ENCODE measurements around the gene NLRP2B.

DNA sequence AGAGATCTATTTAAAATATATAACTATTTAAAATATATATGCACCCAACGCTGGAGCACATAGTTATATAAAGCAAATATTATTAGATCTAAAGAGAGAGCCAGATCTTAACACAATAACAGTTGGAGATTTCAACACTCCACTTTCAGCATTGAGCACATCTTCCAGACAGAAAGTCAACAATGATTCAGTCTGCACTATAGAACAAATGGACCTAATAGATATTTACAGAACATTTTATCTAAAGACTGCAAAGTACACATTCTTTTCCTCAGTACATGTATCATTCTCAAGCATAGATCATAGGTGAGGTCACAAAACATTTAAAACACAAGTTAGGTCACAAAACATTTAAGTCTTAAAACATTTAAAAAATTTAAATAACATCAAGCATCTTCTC is 36.4 kb downstream of the NLRP2B start:
- TF ChIP-seq, protein P1, sequence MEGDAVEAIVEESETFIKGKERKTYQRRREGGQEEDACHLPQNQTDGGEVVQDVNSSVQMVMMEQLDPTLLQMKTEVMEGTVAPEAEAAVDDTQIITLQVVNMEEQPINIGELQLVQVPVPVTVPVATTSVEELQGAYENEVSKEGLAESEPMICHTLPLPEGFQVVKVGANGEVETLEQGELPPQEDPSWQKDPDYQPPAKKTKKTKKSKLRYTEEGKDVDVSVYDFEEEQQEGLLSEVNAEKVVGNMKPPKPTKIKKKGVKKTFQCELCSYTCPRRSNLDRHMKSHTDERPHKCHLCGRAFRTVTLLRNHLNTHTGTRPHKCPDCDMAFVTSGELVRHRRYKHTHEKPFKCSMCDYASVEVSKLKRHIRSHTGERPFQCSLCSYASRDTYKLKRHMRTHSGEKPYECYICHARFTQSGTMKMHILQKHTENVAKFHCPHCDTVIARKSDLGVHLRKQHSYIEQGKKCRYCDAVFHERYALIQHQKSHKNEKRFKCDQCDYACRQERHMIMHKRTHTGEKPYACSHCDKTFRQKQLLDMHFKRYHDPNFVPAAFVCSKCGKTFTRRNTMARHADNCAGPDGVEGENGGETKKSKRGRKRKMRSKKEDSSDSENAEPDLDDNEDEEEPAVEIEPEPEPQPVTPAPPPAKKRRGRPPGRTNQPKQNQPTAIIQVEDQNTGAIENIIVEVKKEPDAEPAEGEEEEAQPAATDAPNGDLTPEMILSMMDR (IDR thresholded peaks at IDR 0.05; ENCODE audit: low read depth, low read length) = no peak
- TF ChIP-seq EZH2phosphoT487 (IDR thresholded peaks at IDR 0.05; ENCODE audit: low read depth) = no peak

All from OCI-LY3 (cell line).